Fibroblast of mammary gland (primary cell): ENCODE results near the gene LRRC1.
A peak's percentile ranks its signal among the peaks of the same experiment; 100 is the strongest.

Source experiments
- DNase-seq: peaks from one replicate; pipeline ENCODE4 v3.0.0-alpha.2; 2010; ENCODE audit warnings: low read depth
- H3K4me3 ChIP-seq: 2 replicates; pipeline ENCODE4 v1.5.1; 2011; ENCODE audit warnings: low read depth, mild to moderate bottlenecking, low read length, moderate library complexity; ENCODE audit not compliant: control insufficient read depth
- CTCF ChIP-seq: conservative IDR thresholded peaks from 2 replicates; pipeline ENCODE4 v1.5.1; 2011; ENCODE audit warnings: low read depth, low read length, inconsistent platforms; ENCODE audit not compliant: control insufficient read depth, insufficient read depth

The LRRC1 gene

GRCh38 chr6:53860511-53860910, 65.7 kb downstream of the LRRC1 start:
- no peak overlapping the region for H3K4me3 ChIP-seq
- TF ChIP-seq CTCF, result no peak
- no peak for DNase-seq

- no peak for TF ChIP-seq CTCF
- H3K4me3 ChIP-seq, result no peak overlapping the region
- DNase-seq, result no peak
Measured at GRCh38 chr6:53861518-53861917, 66.7 kb downstream of the LRRC1 start.

- DNase-seq, result peak; percentile 67
Measured at GRCh38 chr6:53862662-53863462, 68.1 kb downstream of the LRRC1 start.

GRCh38 chr6:53864781-53865180, 70.0 kb downstream of the LRRC1 start:
- H3K4me3 ChIP-seq, result no peak overlapping the region
- no peak for TF ChIP-seq CTCF
- no peak for DNase-seq

More at GRCh38 chr6:53862662-53863462, 68.1 kb downstream of the LRRC1 start:
- no peak for TF ChIP-seq CTCF
- no peak overlapping the region for H3K4me3 ChIP-seq

GRCh38 chr6:53866226-53866625, 71.4 kb downstream of the LRRC1 start:
- no peak for DNase-seq
- H3K4me3 ChIP-seq, result no peak overlapping the region
- no peak for TF ChIP-seq CTCF

GRCh38 chr6:53868626-53869025, 73.8 kb downstream of the LRRC1 start:
- no peak for TF ChIP-seq CTCF
- DNase-seq, result no peak
- no peak overlapping the region for H3K4me3 ChIP-seq
